ENCODE results near the gene LPP. TPM values are rescaled to one million over a fixed set of nuclear protein-coding genes. Genes with fewer than 3 reads are reported as not detected.
"Not testable (repeated sequence)": the region's sequence is repeated elsewhere in the genome, so short reads cannot be mapped to it uniquely, and the experiment has no call there.

Gene LPP
- total RNA-seq, 1 donor: 77.4 TPM

GRCh38 chr3:188698436-188698835 is 544.5 kb downstream of the LPP start:
- Histone ChIP-seq H3K27me3 (ENCODE audit: insufficient read depth, low read length) (no peaks in the 10 kb centered on the region), H3K79me2 (ENCODE audit: insufficient read depth, low read length) (peaks cover 20% of the 10 kb centered on the region), H2AFZ (ENCODE audit: low read length) (no peak overlapping the region), H3K27ac (ENCODE audit: low read depth, low read length) (no peak overlapping the region), H3K4me3 (ENCODE audit: insufficient read depth, low read length) (no peak overlapping the region), H3K9me3 (ENCODE audit: low read depth, low read length) (no peaks in the 10 kb centered on the region), H3K4me1 (ENCODE audit: insufficient read depth, low read length) (no peaks in the 10 kb centered on the region), H3K36me3 (ENCODE audit: insufficient read depth, low read length) (no peaks in the 10 kb centered on the region), H4K20me1 (ENCODE audit: insufficient read depth, low read length) (peaks cover 2% of the 10 kb centered on the region), H3K4me2 (ENCODE audit: insufficient read depth, low read length) (no peak overlapping the region)
- no peak for DNase-seq (ENCODE audit: insufficient read length, low spot score, missing footprints)
- TF ChIP-seq CTCF (IDR thresholded peaks at IDR 0.05; ENCODE audit: extremely low read depth, low read depth, low read length): no peak

- peaks cover 24% of the 10 kb centered on the region for H3K79me2 ChIP-seq (ENCODE audit: insufficient read depth, low read length)
Measured at GRCh38 chr3:188700501-188700900, 546.5 kb downstream of the LPP start.

GRCh38 chr3:188700918-188701317 is 547.0 kb downstream of the LPP start:
- H3K4me3 ChIP-seq (ENCODE audit: insufficient read depth, low read length): no peak overlapping the region
- H4K20me1 ChIP-seq (ENCODE audit: insufficient read depth, low read length): peaks cover 2% of the 10 kb centered on the region
- H3K9me3 ChIP-seq (ENCODE audit: low read depth, low read length): no peaks in the 10 kb centered on the region
- peaks cover 2% of the 10 kb centered on the region for H3K4me1 ChIP-seq (ENCODE audit: insufficient read depth, low read length)
- no peaks in the 10 kb centered on the region for H3K36me3 ChIP-seq (ENCODE audit: insufficient read depth, low read length)
- no peaks in the 10 kb centered on the region for H3K27me3 ChIP-seq (ENCODE audit: insufficient read depth, low read length)
- H3K4me2 ChIP-seq (ENCODE audit: insufficient read depth, low read length): no peak overlapping the region
- peaks cover 24% of the 10 kb centered on the region for H3K79me2 ChIP-seq (ENCODE audit: insufficient read depth, low read length)
- TF ChIP-seq CTCF (IDR thresholded peaks at IDR 0.05; ENCODE audit: extremely low read depth, low read depth, low read length): no peak
- DNase-seq (ENCODE audit: insufficient read length, low spot score, missing footprints): no peak
- H2AFZ ChIP-seq (ENCODE audit: low read length): no peak overlapping the region
- no peak overlapping the region for H3K27ac ChIP-seq (ENCODE audit: low read depth, low read length)

More at GRCh38 chr3:188700501-188700900, 546.5 kb downstream of the LPP start:
- no peak overlapping the region for H3K27ac ChIP-seq (ENCODE audit: low read depth, low read length)
- no peaks in the 10 kb centered on the region for H3K9me3 ChIP-seq (ENCODE audit: low read depth, low read length)
- H3K27me3 ChIP-seq (ENCODE audit: insufficient read depth, low read length): no peaks in the 10 kb centered on the region
- no peak overlapping the region for H3K4me2 ChIP-seq (ENCODE audit: insufficient read depth, low read length)
- peaks cover 2% of the 10 kb centered on the region for H4K20me1 ChIP-seq (ENCODE audit: insufficient read depth, low read length)
- no peaks in the 10 kb centered on the region for H3K4me1 ChIP-seq (ENCODE audit: insufficient read depth, low read length)
- no peak overlapping the region for H2AFZ ChIP-seq (ENCODE audit: low read length)
- no peak overlapping the region for H3K4me3 ChIP-seq (ENCODE audit: insufficient read depth, low read length)
- no peaks in the 10 kb centered on the region for H3K36me3 ChIP-seq (ENCODE audit: insufficient read depth, low read length)
- TF ChIP-seq CTCF (IDR thresholded peaks at IDR 0.05; ENCODE audit: extremely low read depth, low read depth, low read length): no peak
- DNase-seq (ENCODE audit: insufficient read length, low spot score, missing footprints): no peak

- H2AFZ ChIP-seq (ENCODE audit: low read length): no peak overlapping the region
- peaks cover 8% of the 10 kb centered on the region for H3K4me1 ChIP-seq (ENCODE audit: insufficient read depth, low read length)
- no peak overlapping the region for H3K4me3 ChIP-seq (ENCODE audit: insufficient read depth, low read length)
- H3K27ac ChIP-seq (ENCODE audit: low read depth, low read length): no peak overlapping the region
- no peak overlapping the region for H3K4me2 ChIP-seq (ENCODE audit: insufficient read depth, low read length)
- no peaks in the 10 kb centered on the region for H3K27me3 ChIP-seq (ENCODE audit: insufficient read depth, low read length)
- TF ChIP-seq CTCF (IDR thresholded peaks at IDR 0.05; ENCODE audit: extremely low read depth, low read depth, low read length): no peak
- H3K79me2 ChIP-seq (ENCODE audit: insufficient read depth, low read length): peaks cover 24% of the 10 kb centered on the region
- no peaks in the 10 kb centered on the region for H3K36me3 ChIP-seq (ENCODE audit: insufficient read depth, low read length)
- peaks cover 2% of the 10 kb centered on the region for H4K20me1 ChIP-seq (ENCODE audit: insufficient read depth, low read length)
- DNase-seq (ENCODE audit: insufficient read length, low spot score, missing footprints): no peak
- H3K9me3 ChIP-seq (ENCODE audit: low read depth, low read length): no peaks in the 10 kb centered on the region
Measured at GRCh38 chr3:188701485-188701969, 547.6 kb downstream of the LPP start.

- H4K20me1 ChIP-seq (ENCODE audit: insufficient read depth, low read length); DNase-seq (ENCODE audit: insufficient read length, low spot score, missing footprints); H3K27ac ChIP-seq (ENCODE audit: low read depth, low read length); H3K27me3 ChIP-seq (ENCODE audit: insufficient read depth, low read length); H3K4me2 ChIP-seq (ENCODE audit: insufficient read depth, low read length); H3K9me3 ChIP-seq (ENCODE audit: low read depth, low read length); H3K4me3 ChIP-seq (ENCODE audit: insufficient read depth, low read length); H3K36me3 ChIP-seq (ENCODE audit: insufficient read depth, low read length); H2AFZ ChIP-seq (ENCODE audit: low read length): not testable (repeated sequence)
- Histone ChIP-seq H3K79me2 (ENCODE audit: insufficient read depth, low read length) (peaks cover 22% of the 10 kb centered on the region), H3K4me1 (ENCODE audit: insufficient read depth, low read length) (peaks cover 12% of the 10 kb centered on the region)
Measured at GRCh38 chr3:188702028-188702427, 548.1 kb downstream of the LPP start.
